Hypothalamus (tissue), 51 donors: ENCODE results near the gene CENPA.
"Not testable (repeated sequence)": the region's sequence is repeated elsewhere in the genome, so short reads cannot be mapped to it uniquely, and the experiment has no call there.

ENCODE experiments used
- DNase-seq, 51 donors: peaks; one replicate each; lab custom pipeline; 2025; lab: John Stamatoyannopoulos, UW

CENPA gene

GRCh38 chr2:26784570-26785234 lies 1.2 kb upstream of the CENPA start:
- no peak for DNase-seq

DNA sequence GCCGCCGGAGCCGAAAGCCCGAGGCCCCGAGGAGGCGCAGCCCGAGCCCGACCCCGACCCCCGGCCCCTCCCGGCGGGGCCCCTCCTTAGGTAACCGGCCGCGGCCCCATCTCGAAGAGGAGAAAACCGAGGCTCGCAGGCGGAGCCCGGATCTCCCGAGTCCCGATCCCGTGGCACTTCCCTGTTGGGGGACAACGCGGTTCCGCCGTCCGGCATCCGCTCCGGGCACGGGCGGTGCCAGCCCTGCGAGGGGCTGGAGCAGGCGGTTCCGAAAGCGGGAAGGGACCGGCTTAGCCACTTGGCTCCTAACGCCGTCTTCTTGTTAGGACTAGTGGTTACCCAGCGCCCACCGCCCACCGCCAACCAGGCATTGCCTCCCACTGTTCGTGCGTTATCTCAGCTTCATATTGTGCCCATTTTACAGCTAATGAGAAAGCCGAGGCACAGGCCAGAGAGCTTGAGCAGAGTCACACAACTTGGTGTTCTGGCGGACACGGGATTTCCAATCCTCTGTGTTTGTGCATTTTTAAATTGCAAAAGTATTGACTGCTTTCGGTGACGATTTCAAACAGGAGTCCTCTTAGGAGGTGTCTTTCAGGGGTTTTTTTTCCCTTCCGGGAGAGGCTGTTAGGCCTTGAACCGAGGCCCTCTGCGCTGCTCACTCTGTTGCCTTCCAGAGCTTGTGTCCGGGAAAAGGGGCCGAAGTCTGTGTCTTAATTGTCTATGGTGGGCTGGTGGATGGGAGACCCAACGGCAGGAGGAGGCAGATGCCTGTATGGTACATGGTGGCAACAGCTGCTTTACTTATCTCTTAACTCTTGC lies 562 bp downstream of the CENPA start:
- DNase-seq = peak in 1 of 51 donors; percentile 36

DNA sequence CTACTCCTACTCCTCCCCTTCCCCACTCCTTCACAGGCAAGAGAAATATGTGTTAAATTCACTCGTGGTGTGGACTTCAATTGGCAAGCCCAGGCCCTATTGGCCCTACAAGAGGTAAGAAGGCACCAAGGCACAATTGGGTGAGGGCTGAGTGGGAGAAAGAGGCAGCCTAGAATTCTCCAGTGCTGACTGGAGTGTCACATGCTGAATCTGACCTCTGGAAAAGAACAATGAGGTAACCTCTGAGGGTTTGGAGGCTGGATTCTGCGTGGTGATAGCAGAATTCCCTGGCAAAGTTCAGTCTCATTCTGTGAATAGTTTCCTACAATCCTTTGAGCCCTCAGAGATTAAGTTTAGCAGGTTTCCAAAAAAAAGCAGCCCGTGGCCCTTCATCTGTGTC lies 6.9 kb downstream of the CENPA start:
- DNase-seq = no peak

DNA sequence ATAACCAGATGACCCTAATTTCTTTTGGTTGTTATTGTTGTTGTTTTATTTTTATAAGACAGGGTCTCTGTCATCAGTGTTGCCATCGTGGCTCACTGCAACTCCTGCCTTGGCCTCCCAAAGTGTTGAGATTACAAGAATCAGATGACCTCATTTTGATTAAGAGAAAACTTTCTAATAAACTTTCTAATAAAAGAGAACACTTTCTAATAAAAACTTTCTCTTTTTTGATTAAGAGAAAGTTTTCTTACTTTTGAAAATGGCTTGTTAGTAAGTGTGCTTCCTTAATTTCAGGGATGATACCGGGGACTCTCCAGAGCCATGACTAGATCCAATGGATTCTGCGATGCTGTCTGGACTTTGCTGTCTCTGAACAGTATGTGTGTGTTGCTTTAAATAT lies 7.7 kb downstream of the CENPA start:
- DNase-seq = no peak

DNA sequence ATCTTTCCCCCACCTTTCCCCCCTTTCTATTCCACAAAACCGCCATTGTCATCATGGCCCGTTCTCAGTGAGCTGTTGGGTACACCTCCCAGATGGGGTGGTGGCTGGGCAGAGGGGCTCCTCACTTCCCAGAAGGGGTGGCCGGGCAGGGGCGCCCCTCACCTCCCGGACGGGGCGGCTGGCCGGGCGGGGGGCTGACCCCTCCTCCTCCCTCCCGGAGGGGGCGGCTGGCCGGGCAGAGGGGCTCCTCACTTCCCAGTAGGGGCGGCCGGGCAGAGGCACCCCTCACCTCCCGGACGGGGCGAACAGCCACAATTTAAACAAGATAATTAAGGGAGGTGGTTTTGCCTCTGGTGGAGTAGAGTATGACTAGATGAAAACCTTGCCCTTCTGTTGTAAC lies 9.3 kb downstream of the CENPA start:
- DNase-seq = not testable (repeated sequence)

DNA sequence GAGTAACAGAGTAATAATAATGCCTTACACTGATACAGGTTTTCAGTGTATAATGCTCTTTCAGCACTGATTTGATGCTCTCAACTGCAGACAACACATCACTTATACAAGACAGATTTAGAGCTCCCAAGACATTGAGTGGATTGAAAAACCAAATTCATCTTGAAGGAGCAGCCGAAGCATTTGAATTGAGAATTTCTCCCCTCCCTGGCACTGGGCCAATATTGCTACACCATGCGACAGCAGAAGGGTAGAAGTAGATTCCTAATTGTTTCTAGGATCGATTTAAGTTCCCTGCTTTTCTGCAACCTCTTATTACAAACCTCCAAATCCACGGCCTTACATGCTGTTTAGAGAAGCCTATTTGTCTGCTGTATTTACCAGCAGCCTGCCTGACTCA lies 15.5 kb downstream of the CENPA start:
- no peak for DNase-seq

DNA sequence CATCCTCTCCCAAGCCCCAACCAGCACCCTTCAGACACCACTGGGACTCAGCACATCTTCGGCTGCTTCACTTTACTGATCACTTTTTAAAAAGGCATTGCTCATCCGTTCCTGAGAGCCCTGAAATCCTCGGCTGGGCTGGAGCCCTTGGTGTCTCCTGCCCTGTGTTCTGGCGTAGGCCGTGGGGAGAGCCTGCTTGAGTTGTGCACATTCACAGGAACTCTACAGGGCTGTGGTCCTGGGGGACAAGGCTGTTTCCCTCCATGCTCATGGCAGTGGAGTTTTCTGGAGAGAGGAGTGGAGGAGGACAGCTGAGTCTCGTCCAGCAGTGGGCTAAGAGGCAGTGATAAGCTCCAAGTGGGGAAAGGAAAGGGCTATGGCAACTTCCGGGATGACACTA lies 15.9 kb downstream of the CENPA start:
- DNase-seq = no peak

GRCh38 chr2:26805241-26805676 lies 19.4 kb downstream of the CENPA start:
- DNase-seq = no peak

- DNase-seq = peak in 16 of 51 donors; percentile 2 to 45 (median 15)
Observed at GRCh38 chr2:26807788-26808460, 22.1 kb downstream of the CENPA start.

DNA sequence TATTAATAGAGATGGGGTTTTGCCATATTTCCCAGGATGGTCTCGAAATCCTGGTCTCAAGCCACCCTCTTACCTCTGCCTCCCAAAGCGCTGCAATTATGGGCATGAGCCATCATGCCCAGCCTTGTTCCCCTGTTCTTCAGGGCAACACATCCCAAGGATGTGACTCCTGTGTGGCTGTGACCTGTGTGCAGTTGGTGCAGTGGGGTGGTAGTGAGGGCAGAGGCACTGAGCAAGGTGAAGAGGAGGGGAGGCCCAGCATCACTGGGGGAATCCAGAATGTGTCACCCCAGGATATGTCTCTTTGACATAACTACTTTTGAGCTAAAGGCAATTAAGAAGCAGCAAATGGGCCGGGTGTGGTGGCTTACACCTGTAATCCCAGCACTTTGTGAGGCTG lies 23.4 kb downstream of the CENPA start:
- no peak for DNase-seq

DNA sequence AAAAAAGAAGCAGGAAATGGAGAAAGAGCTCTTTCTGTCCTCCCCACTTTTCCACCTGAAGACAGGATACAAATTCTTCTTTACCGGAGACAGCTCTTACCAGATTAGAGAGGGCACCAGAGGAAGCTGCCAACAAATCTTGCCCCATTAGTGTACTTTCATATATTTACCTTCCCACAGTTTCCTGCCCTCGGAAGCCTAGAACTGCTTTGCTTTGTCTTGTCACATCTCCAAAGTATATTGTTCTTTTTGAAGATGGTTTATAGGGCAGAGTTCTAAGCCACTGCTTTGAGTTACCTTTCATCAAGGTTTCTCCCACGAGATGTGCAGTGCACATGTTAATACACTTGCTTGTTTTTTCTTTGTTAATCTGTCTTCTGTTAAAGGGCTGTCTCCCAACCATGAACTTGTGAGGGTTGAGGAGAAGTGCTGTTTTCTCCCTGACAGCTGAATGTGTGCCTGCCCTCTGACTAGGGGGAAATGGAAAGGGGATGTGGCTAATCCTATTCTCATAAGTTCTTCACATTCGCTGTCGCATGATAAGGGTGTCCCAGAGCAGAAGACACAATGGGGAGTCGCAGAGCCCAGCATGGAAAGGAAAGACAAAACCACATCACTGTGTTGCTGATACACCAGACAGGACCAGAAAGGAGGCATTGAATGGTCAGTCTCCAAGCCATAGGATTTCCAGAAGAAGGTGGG lies 24.2 kb downstream of the CENPA start:
- DNase-seq = peak in 4 of 51 donors; percentile 4 to 32 (median 14)

DNA sequence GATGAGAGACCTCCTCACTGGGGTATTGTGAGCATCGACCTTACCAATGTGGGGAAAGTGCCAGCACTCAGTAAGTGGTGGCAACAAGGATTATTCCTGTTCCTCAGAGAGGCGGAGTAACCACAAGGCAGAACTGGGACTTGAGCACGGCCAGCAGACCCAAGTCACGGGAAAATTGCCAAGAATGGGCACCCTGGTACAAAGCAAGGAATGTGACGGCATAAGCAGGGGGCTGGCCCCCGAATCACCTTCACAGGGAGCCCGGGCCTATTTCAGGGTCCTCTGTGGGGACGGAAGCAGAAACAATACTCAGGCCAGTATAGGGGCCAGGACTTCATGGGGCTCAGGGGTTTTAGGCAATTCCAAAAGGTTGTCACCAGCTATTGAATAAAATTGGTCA lies 25.4 kb downstream of the CENPA start:
- peak in 1 of 51 donors; percentile 3 for DNase-seq

GRCh38 chr2:26811791-26812694 lies 26.2 kb downstream of the CENPA start:
- DNase-seq = no peak

DNA sequence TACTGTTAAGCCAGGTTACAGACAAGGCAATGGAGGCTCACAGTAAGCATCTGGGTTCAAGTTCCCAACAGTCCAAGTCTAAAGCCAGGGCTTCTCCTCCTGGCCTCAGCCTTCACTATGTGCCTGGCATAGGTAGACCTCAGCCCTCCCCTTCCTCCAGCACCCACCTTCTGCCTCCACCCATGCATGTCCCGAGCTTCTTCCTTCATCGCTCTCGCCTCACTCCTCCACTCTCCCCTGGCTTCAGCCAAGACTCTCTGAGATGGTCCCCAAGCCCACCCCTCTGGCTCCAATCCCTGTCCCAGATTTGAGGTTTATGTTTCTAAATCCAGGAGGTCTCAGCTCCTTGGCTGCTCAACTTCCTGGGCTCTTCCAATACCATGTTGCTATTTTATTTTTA lies 26.9 kb downstream of the CENPA start:
- no peak for DNase-seq

DNA sequence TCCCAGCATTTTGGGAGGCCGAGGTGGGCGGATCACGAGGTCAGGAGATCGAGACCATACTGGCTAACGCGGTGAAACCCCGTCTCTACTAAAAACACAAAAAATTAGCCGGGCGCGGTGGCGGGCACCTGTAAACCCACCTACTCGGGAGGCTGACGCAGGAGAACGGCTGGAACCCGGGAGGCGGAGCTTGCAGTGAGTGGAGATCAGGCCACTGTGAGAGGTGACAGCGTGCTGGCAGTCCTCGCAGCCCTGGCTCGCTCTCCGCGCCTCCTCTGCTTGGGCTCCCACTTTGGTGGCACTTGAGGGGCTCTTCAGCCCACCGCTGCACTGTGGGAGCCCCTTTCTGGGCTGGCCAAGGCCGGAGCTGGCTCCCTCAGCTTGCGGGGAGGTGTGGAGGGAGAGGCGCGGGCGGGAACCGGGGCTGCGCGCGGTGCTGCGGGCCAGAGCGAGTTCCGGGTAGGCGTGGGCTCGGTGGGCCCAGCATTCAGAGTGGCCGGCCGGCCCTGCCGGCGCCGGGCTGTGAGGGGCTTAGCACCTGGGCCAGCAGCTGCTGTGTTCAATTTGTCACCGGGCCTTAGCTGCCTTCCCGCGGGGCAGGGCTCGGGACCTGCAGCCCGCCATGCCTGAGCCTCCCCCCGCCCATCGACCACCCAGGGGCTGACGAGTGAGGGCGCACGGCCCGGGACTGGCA lies 28.4 kb downstream of the CENPA start:
- not testable (repeated sequence) for DNase-seq

DNA sequence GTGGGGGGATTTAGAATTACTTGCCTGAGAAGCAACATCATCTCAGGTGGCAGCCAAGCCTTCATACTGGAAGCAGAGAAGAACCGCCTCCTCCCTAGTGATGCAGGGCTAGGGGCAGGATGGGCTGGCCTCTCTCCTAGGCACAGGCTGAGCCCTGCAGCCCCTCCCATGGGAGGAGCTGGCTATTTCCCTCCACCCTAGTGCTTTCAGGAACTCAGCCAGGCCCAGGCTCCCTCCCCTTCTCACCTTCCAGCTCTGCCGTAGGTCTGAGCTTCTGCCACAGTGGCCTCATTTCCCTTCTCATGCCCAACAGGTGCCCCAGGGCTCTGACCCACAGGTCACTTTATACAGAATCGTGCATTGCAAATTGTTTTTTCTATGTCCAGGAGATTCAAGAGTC lies 31.0 kb downstream of the CENPA start:
- no peak for DNase-seq

GRCh38 chr2:26818255-26818654 lies 32.4 kb downstream of the CENPA start:
- no peak for DNase-seq

- DNase-seq = no peak
Observed at GRCh38 chr2:26818972-26819371, 33.1 kb downstream of the CENPA start.

DNA sequence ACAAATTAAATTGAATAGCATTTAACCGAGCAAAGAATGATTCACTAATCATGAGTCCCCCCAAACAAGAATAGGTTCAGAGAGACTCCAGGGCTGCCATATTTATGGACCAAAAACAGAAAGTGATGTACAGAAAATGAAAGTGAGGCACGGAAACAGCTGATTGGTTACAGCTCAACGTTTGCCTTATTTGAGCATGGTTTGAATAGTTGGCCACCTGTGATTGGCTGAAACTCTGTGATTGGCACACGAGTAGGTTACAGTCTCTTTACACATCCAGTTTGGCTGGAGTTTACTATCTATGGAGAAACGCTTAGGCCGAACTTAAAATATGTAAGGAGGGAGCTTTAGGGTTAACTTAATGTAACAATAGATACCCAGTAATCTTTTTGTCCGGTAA lies 35.1 kb downstream of the CENPA start:
- no peak for DNase-seq
